PFSK-1 (cell line): ENCODE results near the gene MTFMT.

Experiments
- FOXP2 ChIP-seq: optimal IDR thresholded peaks from 2 replicates; pipeline ENCODE3; 2011; ENCODE audit warnings: borderline replicate concordance, control low read depth, inconsistent platforms; ENCODE audit not compliant: insufficient read depth; ENCODE audit errors: extremely low read length, extremely low read depth
- POLR2AphosphoS5 ChIP-seq: IDR thresholded peaks from 2 replicates; pipeline ENCODE4 v1.6.1; 2012; ENCODE audit warnings: low read depth, mild to moderate bottlenecking, control low read depth, low read length, moderate library complexity
- SIN3A ChIP-seq: IDR thresholded peaks from 2 replicates; pipeline ENCODE4 v1.6.1; 2012; ENCODE audit warnings: mild to moderate bottlenecking, low read length, moderate library complexity, borderline replicate concordance; ENCODE audit not compliant: insufficient read depth
- TAF1 ChIP-seq: IDR thresholded peaks from 2 replicates; pipeline ENCODE4 v1.6.1; 2012; ENCODE audit warnings: low read length, control low read depth, borderline replicate concordance; ENCODE audit not compliant: insufficient read depth
- TF ChIP-seq, protein P1 (sequence below), 2 experiments: IDR thresholded peaks; 2 replicates each; pipeline versions ENCODE4 v1.6.1 to v1.8.0; 2011 to 2012; ENCODE audit warnings: low read depth in 2 of 2, low read length in 2 of 2, control low read depth in 1 of 2, inconsistent platforms in 1 of 2, mild to moderate bottlenecking in 1 of 2, moderate library complexity in 1 of 2; ENCODE audit not compliant: insufficient read depth in 1 of 2

The MTFMT gene

DNA sequence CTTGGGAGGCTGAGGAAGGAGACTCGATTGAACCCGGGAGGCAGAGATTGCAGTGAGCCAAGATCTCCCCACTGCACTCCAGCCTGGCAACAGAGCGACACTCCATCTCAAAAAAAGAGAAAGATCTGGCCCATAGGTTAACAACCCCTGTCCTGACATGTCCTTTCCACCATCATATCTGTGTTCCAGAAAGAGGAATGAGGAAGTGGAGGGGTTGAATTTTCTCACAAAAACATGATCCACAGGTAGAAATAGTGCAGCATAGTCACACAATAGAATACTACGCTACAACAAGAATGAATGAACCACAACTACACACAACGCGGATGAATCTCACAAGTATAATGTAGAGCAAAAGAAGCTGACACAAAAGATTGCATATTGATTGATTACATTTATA, 11.0 kb upstream of the MTFMT start:
- TF ChIP-seq POLR2AphosphoS5 (no peak), SIN3A (no peak), TAF1 (no peak), FOXP2 (no peak)
- TF ChIP-seq, protein P1, sequence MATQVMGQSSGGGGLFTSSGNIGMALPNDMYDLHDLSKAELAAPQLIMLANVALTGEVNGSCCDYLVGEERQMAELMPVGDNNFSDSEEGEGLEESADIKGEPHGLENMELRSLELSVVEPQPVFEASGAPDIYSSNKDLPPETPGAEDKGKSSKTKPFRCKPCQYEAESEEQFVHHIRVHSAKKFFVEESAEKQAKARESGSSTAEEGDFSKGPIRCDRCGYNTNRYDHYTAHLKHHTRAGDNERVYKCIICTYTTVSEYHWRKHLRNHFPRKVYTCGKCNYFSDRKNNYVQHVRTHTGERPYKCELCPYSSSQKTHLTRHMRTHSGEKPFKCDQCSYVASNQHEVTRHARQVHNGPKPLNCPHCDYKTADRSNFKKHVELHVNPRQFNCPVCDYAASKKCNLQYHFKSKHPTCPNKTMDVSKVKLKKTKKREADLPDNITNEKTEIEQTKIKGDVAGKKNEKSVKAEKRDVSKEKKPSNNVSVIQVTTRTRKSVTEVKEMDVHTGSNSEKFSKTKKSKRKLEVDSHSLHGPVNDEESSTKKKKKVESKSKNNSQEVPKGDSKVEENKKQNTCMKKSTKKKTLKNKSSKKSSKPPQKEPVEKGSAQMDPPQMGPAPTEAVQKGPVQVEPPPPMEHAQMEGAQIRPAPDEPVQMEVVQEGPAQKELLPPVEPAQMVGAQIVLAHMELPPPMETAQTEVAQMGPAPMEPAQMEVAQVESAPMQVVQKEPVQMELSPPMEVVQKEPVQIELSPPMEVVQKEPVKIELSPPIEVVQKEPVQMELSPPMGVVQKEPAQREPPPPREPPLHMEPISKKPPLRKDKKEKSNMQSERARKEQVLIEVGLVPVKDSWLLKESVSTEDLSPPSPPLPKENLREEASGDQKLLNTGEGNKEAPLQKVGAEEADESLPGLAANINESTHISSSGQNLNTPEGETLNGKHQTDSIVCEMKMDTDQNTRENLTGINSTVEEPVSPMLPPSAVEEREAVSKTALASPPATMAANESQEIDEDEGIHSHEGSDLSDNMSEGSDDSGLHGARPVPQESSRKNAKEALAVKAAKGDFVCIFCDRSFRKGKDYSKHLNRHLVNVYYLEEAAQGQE (IDR thresholded peaks at IDR 0.05; ENCODE audit: insufficient read depth in 1 of 2, low read depth in 2 of 2, low read length in 2 of 2), result no peak

DNA sequence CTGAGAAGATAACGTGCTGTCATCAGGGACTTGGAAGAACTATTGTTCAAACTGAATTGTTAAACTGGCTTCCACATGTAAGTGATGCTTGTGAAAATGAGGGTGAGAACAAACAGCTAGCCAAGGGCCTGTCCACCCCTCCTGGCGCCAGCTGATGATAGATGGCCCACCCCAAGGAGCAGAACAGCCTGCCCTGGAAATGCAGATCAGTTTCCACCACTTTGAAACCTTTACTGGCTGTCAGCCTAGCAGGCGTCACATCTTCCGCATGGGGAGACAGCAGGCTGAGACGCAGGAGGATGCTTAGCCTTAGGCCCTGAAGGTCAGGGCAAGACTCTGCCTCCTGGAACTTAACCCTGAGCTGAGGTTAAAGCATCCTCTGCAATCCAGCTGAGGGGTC, 9.4 kb upstream of the MTFMT start:
- TF ChIP-seq POLR2AphosphoS5, result no peak
- TF ChIP-seq, protein P1 (IDR thresholded peaks at IDR 0.05; ENCODE audit: insufficient read depth in 1 of 2, low read depth in 2 of 2, low read length in 2 of 2), result no peak
- TF ChIP-seq TAF1, result no peak
- no peak for TF ChIP-seq FOXP2
- no peak for TF ChIP-seq SIN3A

DNA sequence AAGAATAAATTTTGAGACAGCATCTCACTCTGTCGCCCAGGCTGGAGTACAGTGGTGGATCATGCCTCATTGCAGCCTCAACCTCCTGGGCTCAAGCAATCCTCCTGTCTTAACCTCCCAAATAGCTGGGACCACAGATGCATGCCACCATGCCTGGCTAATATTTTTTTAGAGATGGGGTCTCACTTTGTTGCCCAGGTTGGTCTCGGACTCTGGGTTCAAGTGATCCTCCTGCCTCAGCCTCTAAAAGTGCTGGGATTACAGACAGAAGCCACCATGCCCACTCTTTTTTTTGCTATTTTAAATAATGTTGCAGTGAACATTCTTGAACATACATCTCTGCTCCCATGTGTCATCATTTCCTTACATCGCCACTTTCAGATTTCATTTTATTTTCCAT, 9.0 kb upstream of the MTFMT start:
- no peak for TF ChIP-seq SIN3A
- TF ChIP-seq TAF1, result no peak
- TF ChIP-seq, protein P1 (IDR thresholded peaks at IDR 0.05; ENCODE audit: insufficient read depth in 1 of 2, low read depth in 2 of 2, low read length in 2 of 2), result no peak
- no peak for TF ChIP-seq FOXP2
- no peak for TF ChIP-seq POLR2AphosphoS5

DNA sequence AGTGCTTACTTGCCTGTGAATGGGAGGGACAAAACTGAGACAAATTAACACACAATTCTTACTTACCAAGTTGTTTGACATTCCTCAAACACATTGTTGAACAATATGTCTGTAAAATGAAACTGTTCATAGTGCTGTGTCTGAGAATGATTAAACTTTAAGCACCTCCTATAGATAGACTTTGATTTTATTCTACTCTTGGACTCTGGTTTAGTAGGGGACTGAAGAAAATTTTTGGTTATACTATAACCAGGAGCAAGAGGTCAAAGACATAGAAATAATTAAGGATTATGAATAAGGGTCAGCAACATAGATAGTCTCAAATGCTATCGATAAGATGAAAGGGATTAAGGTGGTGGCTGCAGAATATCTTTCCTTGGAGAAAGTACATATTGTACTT, 7.9 kb upstream of the MTFMT start:
- TF ChIP-seq FOXP2 (no peak), POLR2AphosphoS5 (no peak), SIN3A (no peak), TAF1 (no peak)
- TF ChIP-seq, protein P1 (IDR thresholded peaks at IDR 0.05; ENCODE audit: insufficient read depth in 1 of 2, low read depth in 2 of 2, low read length in 2 of 2), result no peak

DNA sequence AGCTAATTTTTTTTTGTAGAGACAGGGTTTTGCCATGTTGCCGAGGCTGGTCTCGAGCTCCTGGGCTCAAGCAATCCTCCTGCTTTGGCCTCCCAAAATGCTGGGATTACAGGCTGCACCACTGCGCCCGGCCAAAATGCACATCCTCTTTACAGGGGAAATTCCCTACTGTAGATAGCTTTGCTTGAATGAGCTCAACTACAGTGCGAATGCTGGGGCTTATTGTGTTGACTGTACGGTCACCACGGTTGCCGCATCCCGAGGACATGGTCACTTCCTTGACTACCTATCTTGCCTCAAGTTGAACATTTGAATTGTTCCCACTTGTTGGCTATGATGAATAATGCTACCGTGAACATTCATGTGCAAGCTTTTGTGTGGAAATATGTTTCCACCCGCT, 5.3 kb upstream of the MTFMT start:
- TF ChIP-seq, protein P1 (IDR thresholded peaks at IDR 0.05; ENCODE audit: insufficient read depth in 1 of 2, low read depth in 2 of 2, low read length in 2 of 2), result no peak
- no peak for TF ChIP-seq TAF1
- TF ChIP-seq FOXP2, result no peak
- TF ChIP-seq POLR2AphosphoS5, result no peak
- no peak for TF ChIP-seq SIN3A
